Erythroblast (primary cell): ENCODE results near the gene THUMPD2.

Source experiments
- GATA1 ChIP-seq: IDR thresholded peaks from 2 replicates; pipeline ENCODE4 v1.6.1; 2011; ENCODE audit warnings: low read depth, mild to moderate bottlenecking, control low read depth, low read length, moderate library complexity
- POLR2A ChIP-seq: IDR thresholded peaks from 2 replicates; pipeline ENCODE4 v1.6.1; 2011; ENCODE audit warnings: mild to moderate bottlenecking, low read length

- TF ChIP-seq POLR2A = no peak
- TF ChIP-seq GATA1 = no peak
These were observed 27.0 kb upstream of the THUMPD2 start for GRCh38 chr2:39805936-39806608.
